Measurements from ENCODE around the gene LONP2. TPM values are rescaled to one million over a fixed set of nuclear protein-coding genes. Genes with fewer than 3 reads are reported as not detected.

The LONP2 gene
- polyA plus RNA-seq, 3 donors, result 21.5 to 35.6 (median 26.0) TPM

GRCh38 chr16:48334325-48334724 lies 90.2 kb downstream of the LONP2 start:
- WGBS (ENCODE audit: insufficient coverage), result 92% methylated on average over 3 of the region's 9 CpGs

DNA sequence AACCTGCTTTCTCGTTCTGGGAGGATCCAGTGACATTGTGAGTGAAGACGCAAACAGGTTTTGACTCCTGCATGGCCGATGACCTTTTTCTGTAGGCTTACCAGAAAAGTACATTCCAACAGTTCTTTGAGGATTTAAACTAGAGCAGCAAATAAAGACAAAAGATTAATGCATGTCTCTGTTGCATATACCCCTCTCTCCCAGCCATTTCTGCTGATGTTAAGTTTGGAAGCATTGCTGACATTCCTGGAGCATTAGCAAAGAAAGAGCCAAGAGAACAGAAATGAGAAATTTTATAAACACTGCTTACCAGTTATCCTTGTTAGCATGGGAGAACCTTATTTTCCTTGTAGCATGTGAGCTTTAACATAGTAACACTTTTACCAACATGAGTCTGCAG lies 91.9 kb downstream of the LONP2 start:
- no peak overlapping the region for H3K4me2 ChIP-seq (replicated peaks; ENCODE audit: extremely low read depth, low read length, poor library complexity, severe bottlenecking)
- H3K9ac ChIP-seq (ENCODE audit: insufficient read depth, low read length, poor library complexity, severe bottlenecking), result no peak overlapping the region
- peaks cover under 1% of the 10 kb centered on the region for H4K20me1 ChIP-seq (ENCODE audit: insufficient read depth, low read length)
- DNase-seq, result no peak
- Mint-ChIP-seq H3K27ac (no peak overlapping the region), H3K4me1 (peaks cover 4% of the 10 kb centered on the region), H3K36me3 (peaks cover 65 to 84% of the 10 kb centered on the region in 2 donors), H3K4me3 (no peak overlapping the region), H3K9me3 (no peaks in the 10 kb centered on the region), H3K27me3 (ENCODE audit: low read depth in 3 of 3) (peaks cover 0 to 4% (median 0%) of the 10 kb centered on the region in 3 donors)
- no peak for TF ChIP-seq CTCF (IDR thresholded peaks at IDR 0.05)
- H3K79me2 ChIP-seq (ENCODE audit: insufficient read depth, low read length), result no peaks in the 10 kb centered on the region
- H3K27ac ChIP-seq (ENCODE audit: low read depth in 1 of 2, low read length in 2 of 2), result no peak overlapping the region
- intact Hi-C loops (cut with micrococcal nuclease), result no loop called here
- peaks cover 3 to 4% of the 10 kb centered on the region in 2 donors for H3K4me1 ChIP-seq (ENCODE audit: control insufficient read depth in 1 of 2, insufficient read depth in 2 of 2, low read length in 2 of 2)
- no peaks in the 10 kb centered on the region for H3K9me3 ChIP-seq (replicated peaks in 1 of 2; ENCODE audit: control insufficient read depth in 1 of 2, insufficient read depth in 1 of 2, low read length in 2 of 2)
- H3K27me3 ChIP-seq (ENCODE audit: control insufficient read depth in 2 of 2, insufficient read depth in 2 of 2, low read length in 2 of 2), result no peaks in the 10 kb centered on the region
- no peak overlapping the region for H3K4me3 ChIP-seq (replicated peaks in 1 of 3; ENCODE audit: low read depth in 2 of 3, low read length in 3 of 3)
- 100% methylated on average over 2 of the region's 3 CpGs for WGBS (ENCODE audit: insufficient coverage)
- peaks cover 46 to 77% of the 10 kb centered on the region in 2 donors for H3K36me3 ChIP-seq (replicated peaks in 1 of 2; ENCODE audit: control insufficient read depth in 1 of 2, insufficient read depth in 2 of 2, low read length in 2 of 2)
- H2AFZ ChIP-seq (ENCODE audit: insufficient read depth, low read depth, low read length, poor library complexity, severe bottlenecking), result no peak overlapping the region

More at GRCh38 chr16:48334325-48334724, 90.2 kb downstream of the LONP2 start:
- Histone ChIP-seq H3K36me3 (replicated peaks in 1 of 2; ENCODE audit: control insufficient read depth in 1 of 2, insufficient read depth in 2 of 2, low read length in 2 of 2) (peaks cover 35 to 61% of the 10 kb centered on the region in 2 donors), H3K27ac (ENCODE audit: low read depth in 1 of 2, low read length in 2 of 2) (no peak overlapping the region), H3K4me1 (ENCODE audit: control insufficient read depth in 1 of 2, insufficient read depth in 2 of 2, low read length in 2 of 2) (peaks cover 9 to 11% of the 10 kb centered on the region in 2 donors), H3K9ac (ENCODE audit: insufficient read depth, low read length, poor library complexity, severe bottlenecking) (no peak overlapping the region), H2AFZ (ENCODE audit: insufficient read depth, low read depth, low read length, poor library complexity, severe bottlenecking) (no peak overlapping the region), H3K27me3 (ENCODE audit: control insufficient read depth in 2 of 2, insufficient read depth in 2 of 2, low read length in 2 of 2) (no peaks in the 10 kb centered on the region), H3K4me3 (replicated peaks in 1 of 3; ENCODE audit: low read depth in 2 of 3, low read length in 3 of 3) (no peak overlapping the region), H4K20me1 (ENCODE audit: insufficient read depth, low read length) (peaks cover 9% of the 10 kb centered on the region), H3K4me2 (replicated peaks; ENCODE audit: extremely low read depth, low read length, poor library complexity, severe bottlenecking) (no peak overlapping the region), H3K9me3 (replicated peaks in 1 of 2; ENCODE audit: control insufficient read depth in 1 of 2, insufficient read depth in 1 of 2, low read length in 2 of 2) (no peaks in the 10 kb centered on the region), H3K79me2 (ENCODE audit: insufficient read depth, low read length) (no peaks in the 10 kb centered on the region)
- H3K4me1 Mint-ChIP-seq, result peaks cover 15% of the 10 kb centered on the region
- H3K27ac Mint-ChIP-seq, result peak overlapping the region in 1 of 7 donors; percentile 81
- H3K9me3 Mint-ChIP-seq, result no peaks in the 10 kb centered on the region
- DNase-seq, result no peak
- intact Hi-C loops (cut with micrococcal nuclease), result no loop called here
- peaks cover 0 to 4% (median 0%) of the 10 kb centered on the region in 3 donors for H3K27me3 Mint-ChIP-seq (ENCODE audit: low read depth in 3 of 3)
- no peak for TF ChIP-seq CTCF (IDR thresholded peaks at IDR 0.05)
- peaks cover 55 to 73% of the 10 kb centered on the region in 2 donors for H3K36me3 Mint-ChIP-seq
- H3K4me3 Mint-ChIP-seq, result no peak overlapping the region
